22Rv1 (cell line): ENCODE measurements around the gene CTCF.

Source experiments
- ZFX ChIP-seq: fragments of 450-650 bp; IDR thresholded peaks from 2 replicates; pipeline ENCODE4 v1.6.1; 2017; ENCODE audit warnings: antibody characterized with exemption, borderline replicate concordance
- TF ChIP-seq, protein P1 (sequence below): fragments of 450-650 bp; IDR thresholded peaks from 2 replicates; pipeline ENCODE4 v1.5.1; 2017; ENCODE audit warnings: mild to moderate bottlenecking

GRCh38 chr16:67521095-67521804, 41.1 kb upstream of the CTCF start:
- TF ChIP-seq, protein P1, sequence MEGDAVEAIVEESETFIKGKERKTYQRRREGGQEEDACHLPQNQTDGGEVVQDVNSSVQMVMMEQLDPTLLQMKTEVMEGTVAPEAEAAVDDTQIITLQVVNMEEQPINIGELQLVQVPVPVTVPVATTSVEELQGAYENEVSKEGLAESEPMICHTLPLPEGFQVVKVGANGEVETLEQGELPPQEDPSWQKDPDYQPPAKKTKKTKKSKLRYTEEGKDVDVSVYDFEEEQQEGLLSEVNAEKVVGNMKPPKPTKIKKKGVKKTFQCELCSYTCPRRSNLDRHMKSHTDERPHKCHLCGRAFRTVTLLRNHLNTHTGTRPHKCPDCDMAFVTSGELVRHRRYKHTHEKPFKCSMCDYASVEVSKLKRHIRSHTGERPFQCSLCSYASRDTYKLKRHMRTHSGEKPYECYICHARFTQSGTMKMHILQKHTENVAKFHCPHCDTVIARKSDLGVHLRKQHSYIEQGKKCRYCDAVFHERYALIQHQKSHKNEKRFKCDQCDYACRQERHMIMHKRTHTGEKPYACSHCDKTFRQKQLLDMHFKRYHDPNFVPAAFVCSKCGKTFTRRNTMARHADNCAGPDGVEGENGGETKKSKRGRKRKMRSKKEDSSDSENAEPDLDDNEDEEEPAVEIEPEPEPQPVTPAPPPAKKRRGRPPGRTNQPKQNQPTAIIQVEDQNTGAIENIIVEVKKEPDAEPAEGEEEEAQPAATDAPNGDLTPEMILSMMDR, result peak; percentile 98
- TF ChIP-seq ZFX, result no peak
